ENCODE results near the gene SLC37A4.
"Not testable (repeated sequence)": the region's sequence is repeated elsewhere in the genome, so short reads cannot be mapped to it uniquely, and the experiment has no call there.

Gene SLC37A4

DNA sequence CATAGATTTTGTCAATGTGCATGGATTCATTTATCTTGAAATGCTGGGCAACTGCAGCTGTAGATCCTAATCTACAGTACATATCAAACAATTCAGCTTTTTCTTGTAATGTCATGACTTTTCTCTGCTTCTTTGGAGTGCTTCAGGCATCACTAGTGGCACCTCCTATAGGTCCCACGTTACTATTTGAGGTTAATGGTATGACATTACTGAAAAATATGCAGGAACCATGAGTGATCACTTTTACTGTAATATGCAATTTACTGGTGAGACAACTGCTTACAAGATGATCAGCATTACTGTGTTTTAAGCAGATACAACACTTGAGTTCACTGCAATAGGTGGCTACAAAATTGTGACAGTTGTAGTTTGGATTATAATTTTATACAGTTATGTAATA lies 29.8 kb downstream of the SLC37A4 start:
- TF ChIP-seq CTCF (IDR thresholded peaks at IDR 0.05) = no peak
- no peak for TF ChIP-seq ZFX (IDR thresholded peaks at IDR 0.05; ENCODE audit: borderline replicate concordance)
- H3K27ac ChIP-seq = no peak overlapping the region

GRCh38 chr11:118998822-118999221 lies 31.9 kb downstream of the SLC37A4 start:
- H3K27ac ChIP-seq = peak overlapping the region; percentile 78
- TF ChIP-seq CTCF (IDR thresholded peaks at IDR 0.05) (no peak), ZFX (IDR thresholded peaks at IDR 0.05; ENCODE audit: borderline replicate concordance) (no peak)

- H3K27ac ChIP-seq = peak overlapping the region; percentile 78
- no peak for TF ChIP-seq CTCF (IDR thresholded peaks at IDR 0.05)
- no peak for TF ChIP-seq ZFX (IDR thresholded peaks at IDR 0.05; ENCODE audit: borderline replicate concordance)
Observed at GRCh38 chr11:118998388-118998717, 32.3 kb downstream of the SLC37A4 start.

GRCh38 chr11:118997627-118998387 lies 32.9 kb downstream of the SLC37A4 start, which contains the start of gene CENATAC:
CENATAC (plus strand) TSS chr11:118998138; CDS start chr11:118998198, 60 bp downstream.
- TF ChIP-seq ZFX (IDR thresholded peaks at IDR 0.05; ENCODE audit: borderline replicate concordance) = no peak
- TF ChIP-seq CTCF (IDR thresholded peaks at IDR 0.05) = no peak
- peak within 1 kb of the TSS; percentile 78 for H3K27ac ChIP-seq

DNA sequence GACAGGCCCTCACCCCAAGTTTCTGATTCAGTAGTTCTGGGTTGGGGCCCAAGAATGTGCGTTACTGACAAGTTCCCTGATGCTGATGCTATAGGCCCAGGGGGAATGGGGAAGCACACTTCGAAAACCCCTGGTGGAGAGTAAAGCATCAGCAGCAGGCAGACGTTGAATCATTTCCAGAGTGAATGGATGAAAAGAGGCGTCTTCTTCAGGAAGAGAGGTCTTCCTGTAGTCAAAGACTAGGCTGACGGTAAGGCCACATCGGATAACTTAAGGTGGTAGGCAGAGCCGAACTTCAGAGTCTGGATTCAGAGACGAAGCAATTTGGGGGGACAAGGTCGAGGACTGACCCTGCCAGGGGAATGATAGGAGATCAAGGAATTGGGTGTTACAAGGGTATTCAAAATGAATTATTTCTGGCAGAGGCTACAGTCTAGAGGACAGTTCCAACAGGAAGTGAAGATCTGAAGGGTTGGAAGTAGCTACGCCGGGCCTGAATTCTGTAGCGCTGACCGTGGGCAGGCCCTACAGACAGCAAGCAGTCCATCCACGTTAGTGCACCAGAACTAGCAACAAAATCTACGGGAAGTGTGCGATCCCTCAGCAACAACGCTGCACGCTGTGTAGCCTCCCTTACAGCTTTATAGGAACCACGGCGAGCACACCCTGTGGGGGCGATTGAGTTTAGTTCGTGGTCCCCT lies 33.6 kb downstream of the SLC37A4 start:
- H3K27ac ChIP-seq = peak overlapping the region; percentile 78
- TF ChIP-seq ZFX (IDR thresholded peaks at IDR 0.05; ENCODE audit: borderline replicate concordance) = no peak
- TF ChIP-seq CTCF (IDR thresholded peaks at IDR 0.05) = no peak

DNA sequence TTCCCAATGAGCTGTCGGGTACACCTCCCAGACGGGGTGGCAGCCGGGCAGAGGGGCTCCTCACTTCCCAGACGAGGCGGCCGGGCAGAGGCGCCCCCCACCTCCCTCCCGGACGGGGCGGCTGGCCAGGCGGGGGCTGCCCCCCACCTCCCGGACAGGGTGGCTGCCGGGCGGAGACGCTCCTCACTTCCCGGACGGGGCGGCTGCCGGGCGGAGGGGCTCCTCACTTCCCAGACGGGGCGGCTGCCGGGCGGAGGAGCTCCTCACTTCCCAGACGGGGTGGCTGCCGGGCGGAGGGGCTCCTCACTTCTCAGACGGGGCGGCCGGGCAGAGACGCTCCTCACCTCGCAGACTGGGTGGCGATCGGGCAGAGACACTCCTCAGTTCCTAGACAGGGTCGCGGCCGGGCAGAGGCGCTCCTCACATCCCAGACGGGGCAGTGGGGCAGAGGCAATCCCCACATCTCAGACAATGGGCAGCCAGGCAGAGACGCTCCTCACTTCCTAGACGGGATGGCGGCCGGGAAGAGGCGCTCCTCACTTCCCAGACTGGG lies 39.1 kb downstream of the SLC37A4 start:
- not testable (repeated sequence) for H3K27ac ChIP-seq

DNA sequence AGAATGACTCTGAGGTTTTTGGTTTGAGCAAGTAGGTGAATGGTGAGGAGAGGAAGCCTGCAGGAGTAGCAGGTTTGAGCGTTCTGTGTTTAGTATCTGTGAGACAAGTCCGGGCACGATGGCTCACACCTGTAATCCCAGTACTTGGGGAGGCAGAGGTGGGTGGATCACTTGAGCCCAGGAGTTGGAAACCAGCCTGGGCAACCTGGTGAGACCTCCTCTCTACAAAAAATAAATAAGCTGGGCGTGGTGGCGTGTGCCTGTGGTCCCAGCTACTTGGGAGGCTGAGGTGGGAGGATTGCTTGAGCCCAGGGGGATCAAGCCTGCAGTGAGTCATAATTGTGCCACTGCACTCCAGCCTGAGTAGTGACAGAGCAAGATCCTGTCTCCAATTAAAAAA lies 42.4 kb downstream of the SLC37A4 start:
- no peak overlapping the region for H3K27ac ChIP-seq
- no peak for TF ChIP-seq ZFX (IDR thresholded peaks at IDR 0.05; ENCODE audit: borderline replicate concordance)
- no peak for TF ChIP-seq CTCF (IDR thresholded peaks at IDR 0.05)

Measured in 22Rv1 (cell line).